DOHH2 (cell line): ENCODE results near the gene GTF2F1.

Experiments
- EZH2phosphoT487 ChIP-seq: fragments of 200-600 bp; sonication (generic); IDR thresholded peaks from 2 replicates; pipeline ENCODE4 v1.6.1; 2017; ENCODE audit warnings: borderline replicate concordance, mild to moderate bottlenecking, antibody characterized with exemption, low read length, moderate library complexity, mixed read lengths
- TF ChIP-seq, protein P1 (sequence below): fragments of 200-600 bp; sonication (generic); IDR thresholded peaks from one replicate; pipeline ENCODE4 v1.5.1; 2014; ENCODE audit warnings: antibody characterized with exemption, mild to moderate bottlenecking, low read depth, low read length; ENCODE audit not compliant: poor library complexity, severe bottlenecking

DNA sequence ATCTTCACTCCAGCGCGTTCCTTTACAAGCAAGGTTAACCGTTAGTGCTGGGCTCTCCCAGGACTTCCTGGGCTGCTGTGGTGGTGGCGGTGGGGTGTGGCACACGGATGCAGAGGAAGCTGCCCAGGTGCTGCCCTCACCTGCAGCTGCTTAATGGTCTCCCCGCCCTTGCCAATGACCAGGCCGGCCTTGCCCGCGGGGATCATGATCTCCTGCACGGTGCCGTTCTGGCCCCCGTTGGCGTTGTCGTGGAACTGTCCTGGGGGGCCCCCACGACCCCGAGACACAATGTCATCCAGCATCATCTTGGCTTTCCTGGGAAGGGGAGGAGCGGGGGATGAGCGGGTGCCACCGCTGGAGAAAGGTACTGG, 25.6 kb upstream of the GTF2F1 start:
- TF ChIP-seq, protein P1, sequence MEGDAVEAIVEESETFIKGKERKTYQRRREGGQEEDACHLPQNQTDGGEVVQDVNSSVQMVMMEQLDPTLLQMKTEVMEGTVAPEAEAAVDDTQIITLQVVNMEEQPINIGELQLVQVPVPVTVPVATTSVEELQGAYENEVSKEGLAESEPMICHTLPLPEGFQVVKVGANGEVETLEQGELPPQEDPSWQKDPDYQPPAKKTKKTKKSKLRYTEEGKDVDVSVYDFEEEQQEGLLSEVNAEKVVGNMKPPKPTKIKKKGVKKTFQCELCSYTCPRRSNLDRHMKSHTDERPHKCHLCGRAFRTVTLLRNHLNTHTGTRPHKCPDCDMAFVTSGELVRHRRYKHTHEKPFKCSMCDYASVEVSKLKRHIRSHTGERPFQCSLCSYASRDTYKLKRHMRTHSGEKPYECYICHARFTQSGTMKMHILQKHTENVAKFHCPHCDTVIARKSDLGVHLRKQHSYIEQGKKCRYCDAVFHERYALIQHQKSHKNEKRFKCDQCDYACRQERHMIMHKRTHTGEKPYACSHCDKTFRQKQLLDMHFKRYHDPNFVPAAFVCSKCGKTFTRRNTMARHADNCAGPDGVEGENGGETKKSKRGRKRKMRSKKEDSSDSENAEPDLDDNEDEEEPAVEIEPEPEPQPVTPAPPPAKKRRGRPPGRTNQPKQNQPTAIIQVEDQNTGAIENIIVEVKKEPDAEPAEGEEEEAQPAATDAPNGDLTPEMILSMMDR, result no peak
- no peak for TF ChIP-seq EZH2phosphoT487
